ENCODE results near the gene CRYBG1. TPM values are rescaled to one million over a fixed set of nuclear protein-coding genes. Genes with fewer than 3 reads are reported as not detected.

Gene CRYBG1
- total RNA-seq, 1 experiment from 2014 or later = 5.7 TPM

- Mint-ChIP-seq H3K4me3 (no peak overlapping the region), H3K9me3 (no peaks in the 10 kb centered on the region), H3K27ac (no peak overlapping the region), H3K36me3 (ENCODE audit: insufficient read depth in 1 of 3, low read depth in 3 of 3) (no peaks in the 10 kb centered on the region), H3K27me3 (ENCODE audit: low read depth) (no peaks in the 10 kb centered on the region), H3K4me1 (peaks cover 5 to 11% of the 10 kb centered on the region in 2 experiments)
- H4K8ac ChIP-seq (replicated peaks; ENCODE audit: insufficient read length, low read depth, low read length) = no peak overlapping the region
- H4K91ac ChIP-seq (ENCODE audit: insufficient read length, low read depth, low read length) = no peak overlapping the region
- H4K5ac ChIP-seq (ENCODE audit: insufficient read length, low read depth, low read length) = no peak overlapping the region
- no peak overlapping the region for H3K27ac ChIP-seq (ENCODE audit: insufficient read length, low read depth, low read length)
- H2BK12ac ChIP-seq (ENCODE audit: insufficient read length, low read depth, low read length) = no peak overlapping the region
- no peak for DNase-seq
- no peaks in the 10 kb centered on the region for H3K4me1 ChIP-seq (ENCODE audit: insufficient read depth, low read length)
- H3T11ph ChIP-seq (ENCODE audit: low read length) = no peak overlapping the region
- no peak overlapping the region for H3K56ac ChIP-seq (ENCODE audit: insufficient read length, low read depth, low read length)
- H4K20me1 ChIP-seq (ENCODE audit: control insufficient read depth, insufficient read depth, insufficient read length) = no peaks in the 10 kb centered on the region
- no peak overlapping the region for H3K14ac ChIP-seq (ENCODE audit: insufficient read depth, low read length)
- H3K4ac ChIP-seq (ENCODE audit: low read depth, low read length) = no peak overlapping the region
- H2BK5ac ChIP-seq (ENCODE audit: insufficient read length, low read length) = no peak overlapping the region
- H3K79me1 ChIP-seq (ENCODE audit: insufficient read depth, low read depth, low read length, poor library complexity, severe bottlenecking) = no peaks in the 10 kb centered on the region
- no peak overlapping the region for H3K18ac ChIP-seq (ENCODE audit: insufficient read length, low read depth, low read length)
- H2BK120ac ChIP-seq (ENCODE audit: low read depth, low read length, poor library complexity, severe bottlenecking) = no peak overlapping the region
- no peak overlapping the region for H3K4me2 ChIP-seq (ENCODE audit: insufficient read depth, insufficient read length, low read length)
- no peaks in the 10 kb centered on the region for H3K9me3 ChIP-seq (ENCODE audit: control insufficient read depth, low read depth, low read length)
- no peak overlapping the region for H2AK5ac ChIP-seq (ENCODE audit: insufficient read length, low read length)
- no peak overlapping the region for H2BK15ac ChIP-seq (ENCODE audit: low read depth, low read length)
- no peaks in the 10 kb centered on the region for H3K23me2 ChIP-seq (ENCODE audit: insufficient read length, low read depth, low read length, poor library complexity, severe bottlenecking)
- no peak overlapping the region for H3K23ac ChIP-seq (ENCODE audit: insufficient read length, low read depth, low read length)
- TF ChIP-seq CTCF (conservative IDR thresholded peaks at IDR 0.05) = no peak
- no peak overlapping the region for H3K9ac ChIP-seq (ENCODE audit: extremely low read depth, insufficient read length, low read length)
- H2BK20ac ChIP-seq (ENCODE audit: low read depth, low read length, poor library complexity, severe bottlenecking) = no peak overlapping the region
- no peaks in the 10 kb centered on the region for H3K79me2 ChIP-seq (ENCODE audit: insufficient read depth, low read length)
- no peak overlapping the region for H2AFZ ChIP-seq (ENCODE audit: low read length)
- no peaks in the 10 kb centered on the region for H3K27me3 ChIP-seq (ENCODE audit: insufficient read depth, low read length)
Observed at GRCh38 chr6:106470811-106471210, 110.3 kb downstream of the CRYBG1 start.
